ENCODE data around the gene CAMK2D.

GRCh38 chr4:113776679-113777078 lies 15.1 kb upstream of the CAMK2D start:
- no peak for TF ChIP-seq EZH2 (IDR thresholded peaks at IDR 0.05; ENCODE audit: low read depth)
- no peak for TF ChIP-seq CTCF (conservative IDR thresholded peaks at IDR 0.05)

Data from PC-9 (cell line).